ENCODE data around the gene EXOC3. TPM values are rescaled to one million over a fixed set of nuclear protein-coding genes. Genes with fewer than 3 reads are reported as not detected.

EXOC3 gene
- total and polyA plus RNA-seq, 2 of the 8 experiments (the other 6 are each of a cell fraction or from before 2014, with no cell fraction given): 14.4 to 30.0 TPM

DNA sequence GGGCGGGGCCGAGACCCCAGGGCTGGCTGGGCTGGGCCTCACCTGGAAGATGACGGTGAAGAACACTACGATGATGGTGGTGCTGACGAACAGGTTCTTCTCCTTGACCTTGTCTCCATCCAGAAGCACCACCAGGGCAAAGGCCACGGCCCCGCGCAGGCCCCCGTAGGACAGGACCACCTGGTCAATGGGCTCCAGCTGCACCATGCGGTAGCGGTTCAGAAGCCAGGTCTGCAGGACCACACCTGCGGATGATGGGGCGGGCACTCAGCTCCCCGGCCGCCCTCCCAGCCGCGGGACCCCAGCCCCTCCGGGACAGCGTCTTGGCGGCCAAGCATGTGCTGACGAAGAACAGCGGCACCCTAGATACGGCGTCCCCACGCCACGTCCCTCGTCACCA is 39.5 kb downstream of the EXOC3 start (continued):
- no peak for TF ChIP-seq ATF2 (IDR thresholded peaks at IDR 0.05; ENCODE audit: low read length)
- TF ChIP-seq HDAC6 (IDR thresholded peaks at IDR 0.05; ENCODE audit: low read depth, low read length): no peak
- TF ChIP-seq SP2 (IDR thresholded peaks at IDR 0.05; ENCODE audit: low read length): no peak
- TF ChIP-seq POLR2AphosphoS5 (IDR thresholded peaks at IDR 0.05; ENCODE audit: low read depth, low read length): no peak
- TF ChIP-seq RXRA (IDR thresholded peaks at IDR 0.05; ENCODE audit: insufficient read depth, low read depth, low read length): no peak
